RPMI7951 (cell line): ENCODE results near the gene CLK3. TPM values are rescaled to one million over a fixed set of nuclear protein-coding genes. Genes with fewer than 3 reads are reported as not detected.
"Not testable (repeated sequence)": the region's sequence is repeated elsewhere in the genome, so short reads cannot be mapped to it uniquely, and the experiment has no call there.

Experiments
- DNase-seq: peaks from one replicate; pipeline ENCODE4 v3.0.0-alpha.2; 2012; ENCODE audit warnings: low read depth
- total RNA-seq: library from RNA; depleted of rRNA; stranded (reverse); fragments of >200 nt; shearing (Covaris generic); gene quantifications from 2 replicates; pipeline ENCODE4 v1.2.3, GENCODE V29; 2014

CLK3 gene
- total RNA-seq, 1 experiment from 2014 or later, result 55.5 TPM

DNA sequence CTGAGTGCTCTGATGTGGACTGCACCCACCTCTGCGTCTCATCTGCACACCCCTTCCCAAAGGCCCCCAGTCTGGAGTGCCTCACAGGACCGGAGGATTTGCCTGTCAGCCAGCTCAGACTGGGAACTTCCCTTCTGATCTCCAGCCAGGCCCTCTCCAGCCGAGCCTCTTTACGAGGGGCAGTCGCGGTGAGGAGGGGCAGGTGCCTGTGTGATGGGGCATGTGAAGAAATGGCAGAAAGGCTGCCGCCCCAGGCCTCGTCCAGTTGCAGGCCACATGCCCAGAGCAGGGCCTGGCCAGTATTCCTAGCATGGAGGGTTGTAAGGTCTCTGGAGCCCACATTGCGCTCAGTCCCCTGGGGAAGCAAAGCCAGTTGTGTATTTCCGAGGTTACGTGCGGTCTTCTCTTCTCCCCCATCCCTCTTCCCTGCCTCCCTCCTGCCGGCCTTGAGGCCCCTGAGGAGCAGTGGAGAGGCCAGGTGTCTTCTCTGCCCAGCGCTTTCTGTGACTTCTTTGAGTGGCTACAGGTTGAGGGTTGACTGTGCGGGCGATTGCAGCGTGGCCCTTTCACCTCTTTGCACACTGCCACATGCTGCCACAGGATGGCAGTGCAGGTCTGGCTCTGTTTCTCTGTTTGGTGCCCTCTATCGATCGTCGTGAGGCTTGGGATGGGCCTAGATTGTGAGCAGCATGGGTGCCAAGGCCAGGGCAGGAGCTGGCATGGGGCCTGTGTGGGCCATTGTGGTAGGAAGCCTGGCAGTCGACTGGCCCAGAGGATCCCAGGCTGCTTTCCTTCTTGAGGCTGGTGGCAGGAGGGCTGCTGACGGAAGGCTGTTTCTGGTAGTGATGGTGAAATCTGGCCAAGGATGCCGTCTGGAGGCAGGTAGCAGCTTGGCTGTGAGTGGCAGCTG lies 5.3 kb downstream of the CLK3 start:
- DNase-seq, result peak; percentile 65

DNA sequence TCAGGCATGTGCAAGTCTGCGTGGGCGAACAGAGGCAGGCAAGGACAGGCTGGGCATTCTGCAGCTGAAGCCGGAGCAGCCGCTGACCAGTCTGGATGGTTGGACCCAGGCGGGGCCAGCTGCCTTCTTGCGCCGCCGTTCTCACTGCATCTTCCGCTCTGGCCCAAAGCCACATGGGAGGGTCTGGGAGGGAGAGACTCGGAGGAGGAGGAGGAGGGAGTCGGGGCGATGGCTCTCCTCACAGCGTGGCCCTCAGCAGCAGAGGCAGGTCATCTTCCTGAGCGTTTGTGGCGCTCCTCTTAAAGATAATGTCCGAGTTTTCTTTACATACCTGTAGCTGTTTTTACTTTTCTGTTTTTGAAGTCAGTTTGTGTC lies 5.9 kb downstream of the CLK3 start:
- no peak for DNase-seq

- DNase-seq, result no peak
These were observed 6.3 kb downstream of the CLK3 start for GRCh38 chr15:74621936-74622335.

DNA sequence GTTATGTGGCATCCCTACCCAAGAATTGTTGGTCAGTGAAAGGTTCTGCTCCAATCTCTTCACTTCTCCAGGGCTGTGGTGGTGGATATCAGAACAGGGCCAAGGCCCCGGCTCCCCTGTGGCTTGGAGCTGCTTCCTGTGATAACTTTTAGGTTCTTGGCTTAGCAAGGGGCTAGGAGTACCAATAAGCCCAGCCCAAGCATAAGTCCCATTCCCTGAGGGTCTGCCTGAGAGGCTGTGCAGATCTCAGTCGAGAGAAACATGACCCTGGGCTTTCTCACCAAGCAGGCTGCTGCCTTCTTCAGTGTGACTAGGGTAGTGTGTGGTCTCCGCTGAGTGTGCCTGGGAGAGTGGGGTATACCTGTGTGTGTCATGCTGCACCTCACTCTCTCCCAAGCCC lies 7.1 kb downstream of the CLK3 start:
- no peak for DNase-seq

DNA sequence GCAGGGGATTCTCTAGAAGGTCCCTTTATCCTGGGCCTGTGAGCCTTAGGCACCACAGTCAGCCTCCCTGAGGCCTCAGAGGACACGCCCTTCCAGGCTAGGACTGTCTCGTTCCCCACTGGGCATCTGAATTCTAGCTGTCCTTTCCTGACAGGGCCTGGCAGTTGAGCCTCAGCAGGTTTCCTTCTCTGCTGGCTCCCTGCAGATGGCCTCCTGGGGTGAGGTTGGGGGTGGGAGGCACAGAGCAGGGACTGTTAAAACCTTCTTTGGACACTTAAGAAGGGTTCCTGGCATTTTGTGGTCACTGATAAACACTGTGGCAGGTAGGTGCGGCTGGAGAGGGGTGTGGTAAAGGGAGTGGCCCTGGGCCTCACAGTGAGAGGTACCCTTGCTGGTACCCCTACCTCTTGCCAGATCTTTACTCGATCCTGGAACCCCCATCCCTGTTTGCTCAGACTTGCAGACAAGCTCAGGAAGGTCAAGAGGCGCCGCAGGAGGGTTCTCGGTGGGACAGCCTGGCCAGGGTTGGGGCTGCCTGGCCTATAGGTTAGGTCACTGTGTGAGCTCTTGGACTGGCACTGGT lies 8.5 kb downstream of the CLK3 start:
- DNase-seq, result no peak

DNA sequence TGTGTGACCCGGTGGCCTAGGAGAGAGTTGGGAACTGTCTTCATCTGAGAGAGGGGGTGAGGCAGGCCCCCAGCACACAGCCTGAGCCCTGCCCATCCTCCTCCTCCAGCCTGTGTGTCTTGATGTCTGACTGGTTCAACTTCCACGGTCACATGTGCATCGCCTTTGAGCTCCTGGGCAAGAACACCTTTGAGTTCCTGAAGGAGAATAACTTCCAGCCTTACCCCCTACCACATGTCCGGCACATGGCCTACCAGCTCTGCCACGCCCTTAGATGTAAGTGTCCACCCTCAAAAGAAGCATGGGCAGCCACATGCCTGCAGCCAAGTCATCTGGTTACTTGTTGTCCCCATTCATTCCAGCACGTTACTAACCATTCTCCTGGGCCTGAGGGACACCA lies 10.1 kb downstream of the CLK3 start:
- no peak for DNase-seq

GRCh38 chr15:74626336-74626735 lies 10.7 kb downstream of the CLK3 start:
- DNase-seq, result no peak

GRCh38 chr15:74626752-74627692 lies 11.4 kb downstream of the CLK3 start:
- DNase-seq, result no peak

DNA sequence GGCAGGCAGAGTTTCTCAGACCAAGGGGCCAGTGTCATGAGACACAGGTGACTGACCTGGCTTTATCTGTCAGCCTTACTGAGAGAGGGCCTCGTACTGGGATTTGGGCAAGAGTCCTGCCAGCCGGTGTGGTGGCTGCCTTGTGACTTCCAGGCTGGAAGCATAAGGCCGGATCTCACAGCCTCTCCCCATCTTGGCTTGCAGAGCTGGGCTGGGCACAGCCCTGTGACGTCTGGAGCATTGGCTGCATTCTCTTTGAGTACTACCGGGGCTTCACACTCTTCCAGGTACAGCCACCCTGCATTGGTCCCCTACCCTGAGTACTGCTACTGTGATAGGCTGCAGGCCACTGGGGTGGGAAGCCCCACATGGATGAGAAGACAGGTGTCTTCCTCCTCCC lies 12.1 kb downstream of the CLK3 start:
- DNase-seq, result no peak

DNA sequence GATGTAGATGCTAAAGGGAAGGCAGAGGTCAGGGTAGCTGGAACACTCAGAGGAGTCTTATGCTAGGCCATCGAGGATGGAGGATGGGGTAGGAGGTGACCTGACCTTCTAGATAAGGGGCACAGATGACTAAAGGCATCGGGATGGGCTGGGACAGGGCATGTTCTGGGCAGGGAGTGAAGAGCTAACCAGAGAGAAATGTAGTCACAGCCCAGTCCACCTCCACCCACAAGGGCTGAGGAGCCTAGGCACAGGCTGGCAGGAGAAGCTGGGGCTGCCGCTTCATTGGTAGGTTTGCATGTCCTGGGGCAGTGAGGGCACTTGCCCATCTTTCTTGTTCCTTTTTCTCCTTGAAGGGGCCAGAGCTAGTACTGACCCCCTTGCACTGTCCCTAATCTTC lies 12.6 kb downstream of the CLK3 start:
- no peak for DNase-seq

- DNase-seq, result no peak
These were observed 13.3 kb downstream of the CLK3 start for GRCh38 chr15:74628949-74629348.

GRCh38 chr15:74629696-74630095 lies 14.1 kb downstream of the CLK3 start:
- DNase-seq, result not testable (repeated sequence)

DNA sequence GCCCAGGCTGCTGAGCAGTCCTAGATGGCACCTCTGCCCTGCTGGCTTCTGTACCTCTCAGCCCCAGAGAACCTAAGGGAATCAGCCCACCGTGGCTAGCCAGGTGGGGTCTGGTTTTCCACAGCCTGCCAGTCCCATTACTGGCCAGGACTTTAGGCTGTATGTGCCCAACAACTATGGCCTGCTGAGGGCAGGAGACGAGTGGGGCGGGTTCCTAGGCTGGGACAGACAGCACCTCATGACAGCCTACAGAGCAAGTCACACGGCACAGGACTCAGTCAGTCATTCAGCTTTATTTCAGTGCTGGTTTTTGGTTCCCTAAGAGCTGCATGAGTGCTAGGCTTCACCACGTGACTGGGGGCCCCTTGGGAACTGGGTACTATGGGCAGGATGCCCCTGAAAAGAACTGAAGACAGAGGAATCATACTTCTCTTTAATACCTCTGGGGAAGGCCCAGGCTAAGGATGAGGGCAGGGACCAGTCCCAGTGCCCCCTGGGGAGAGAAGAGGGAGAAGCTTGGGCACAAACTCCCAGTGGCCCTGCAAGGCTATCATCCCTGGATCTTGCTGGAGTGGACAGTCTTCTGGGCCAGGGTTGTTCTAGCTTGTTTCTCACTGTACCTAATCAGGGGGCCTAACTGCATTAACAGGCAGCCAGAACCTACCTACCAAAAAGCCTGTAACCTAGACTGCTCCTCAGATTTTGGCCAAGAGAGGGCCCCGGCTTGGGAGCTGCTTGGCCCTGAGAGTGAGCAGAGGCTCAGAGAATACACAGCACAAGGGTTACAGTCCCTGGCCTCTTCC lies 14.8 kb downstream of the CLK3 start:
- DNase-seq, result no peak

DNA sequence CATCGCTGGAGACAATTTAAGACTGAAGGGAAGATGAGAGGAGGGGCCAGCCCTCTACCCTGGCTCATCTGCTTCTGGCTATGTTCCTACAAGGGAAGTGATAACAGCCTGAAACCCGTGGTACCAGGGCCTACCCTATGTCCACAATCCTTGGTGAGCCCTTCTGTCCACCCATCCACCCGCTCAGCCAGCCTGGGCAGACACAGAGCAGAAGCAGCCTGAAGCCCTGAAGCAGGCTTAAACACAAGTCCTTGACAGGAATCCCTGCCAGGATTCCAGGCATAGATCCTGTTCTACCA lies 15.4 kb downstream of the CLK3 start:
- DNase-seq, result no peak

DNA sequence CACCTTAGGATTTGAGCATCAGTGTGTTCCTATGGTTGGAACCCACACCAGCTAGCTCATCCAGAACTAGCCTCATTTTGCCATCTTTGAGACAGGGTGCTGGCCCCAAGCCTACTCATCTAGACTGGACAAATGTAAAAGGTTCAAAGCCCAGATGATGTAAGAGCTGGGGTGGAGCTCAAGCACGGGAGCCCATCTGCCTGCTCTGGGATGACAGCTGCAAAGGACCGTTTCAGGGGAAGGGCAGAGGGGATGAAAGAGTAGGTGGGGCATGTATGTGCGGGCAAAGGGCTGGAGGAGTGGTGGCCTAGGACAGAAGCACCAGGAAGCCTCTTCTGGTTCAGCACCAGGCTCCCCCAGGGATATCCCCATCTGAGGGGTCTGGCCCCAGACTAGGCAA lies 15.8 kb downstream of the CLK3 start:
- no peak for DNase-seq

DNA sequence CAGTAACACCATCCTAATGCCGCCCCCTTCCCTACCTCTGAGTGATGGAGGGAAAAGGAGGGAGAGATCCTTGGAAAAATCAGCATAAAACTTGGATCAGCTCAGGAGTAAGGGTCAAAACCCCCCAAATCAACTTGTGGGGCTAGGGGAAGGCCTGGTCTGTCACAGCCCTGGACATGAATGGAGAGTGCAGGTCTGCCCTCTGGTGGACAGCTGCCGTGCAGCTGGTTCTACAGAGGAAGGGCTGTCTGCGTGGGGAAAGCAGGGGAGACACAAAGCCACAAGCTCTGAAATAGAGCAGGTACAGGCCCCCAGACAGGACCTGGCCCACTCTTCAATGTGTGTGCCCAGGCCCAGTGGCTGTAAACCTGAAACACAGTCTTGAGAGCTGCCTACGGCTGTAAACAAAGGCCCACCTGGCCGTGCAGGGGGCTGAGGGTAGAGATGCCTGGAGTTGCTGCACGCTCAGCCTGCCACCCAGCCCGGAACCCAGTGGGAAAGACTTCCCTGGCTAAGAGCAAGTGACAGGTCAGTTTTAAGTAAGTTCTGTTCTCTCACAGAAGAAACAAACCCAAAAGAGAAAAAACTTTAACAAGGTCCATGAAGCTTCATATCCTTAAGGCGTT lies 16.4 kb downstream of the CLK3 start:
- DNase-seq, result peak; percentile 40

DNA sequence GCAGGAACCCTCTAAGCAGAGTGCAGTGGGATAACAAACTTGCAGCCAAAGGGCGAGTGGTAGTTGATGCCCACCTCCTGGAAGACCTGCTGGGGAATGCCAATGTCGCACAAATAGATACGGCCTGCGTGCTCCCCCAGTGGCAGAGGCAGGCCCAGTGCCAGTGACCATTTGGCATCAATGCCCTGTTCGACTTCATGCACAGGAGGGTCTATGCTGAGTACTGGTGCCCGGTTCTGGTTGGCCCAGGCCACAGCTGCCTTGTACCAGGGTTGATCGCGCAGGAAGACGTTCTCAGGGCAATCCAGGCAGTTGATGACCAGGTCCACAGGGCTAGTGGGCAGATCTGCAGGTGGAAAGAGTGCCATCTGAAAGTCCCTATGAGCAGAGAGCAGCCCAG lies 17.0 kb downstream of the CLK3 start:
- DNase-seq, result no peak

DNA sequence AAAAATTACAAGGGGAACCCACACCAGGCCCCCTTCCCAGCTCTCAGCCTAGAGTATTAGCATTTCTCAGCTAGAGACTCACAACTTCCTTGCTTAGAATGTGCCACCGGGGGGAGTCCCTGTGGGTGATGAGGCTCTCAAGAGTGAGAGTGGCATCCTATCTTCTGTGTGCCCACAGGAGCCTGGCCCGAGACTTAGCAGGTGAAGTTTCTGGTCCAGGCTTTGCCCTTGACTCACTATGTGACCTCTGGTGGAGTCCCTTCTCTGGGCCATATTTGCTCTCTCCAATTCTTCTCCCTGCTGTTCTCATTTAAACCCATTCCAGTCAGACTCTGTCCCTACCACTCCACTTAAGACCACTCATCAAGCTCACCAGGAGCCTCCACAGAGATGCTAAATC lies 18.1 kb downstream of the CLK3 start:
- no peak for DNase-seq

GRCh38 chr15:74635228-74635627 lies 19.6 kb downstream of the CLK3 start:
- peak; percentile 61 for DNase-seq

DNA sequence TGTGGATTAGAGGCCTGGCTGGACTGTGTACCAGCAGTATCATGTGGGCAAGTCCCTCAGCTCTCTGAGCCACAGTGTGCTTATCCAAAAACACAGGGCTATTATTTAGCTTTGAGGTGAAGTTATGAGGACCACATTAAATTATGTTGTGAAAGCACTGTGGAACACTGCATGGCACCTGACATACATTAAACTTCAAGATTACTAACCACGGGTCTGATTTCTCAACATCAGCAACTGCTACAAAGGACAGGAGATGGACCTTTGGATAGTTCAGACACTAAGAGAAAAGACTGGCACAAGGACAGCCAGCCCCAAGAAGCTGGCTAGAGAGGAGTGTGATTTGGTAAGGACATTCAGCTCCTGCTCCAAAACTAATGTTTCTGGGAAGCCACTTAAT lies 21.3 kb downstream of the CLK3 start:
- DNase-seq, result no peak

GRCh38 chr15:74641151-74641550 lies 25.5 kb downstream of the CLK3 start:
- no peak for DNase-seq
